Tibial nerve (tissue), 4 donors: ENCODE results near the gene CHTF8. TPM values are rescaled to one million over a fixed set of nuclear protein-coding genes. Genes with fewer than 3 reads are reported as not detected.
A peak's percentile ranks its signal among the peaks of the same experiment; 100 is the strongest.

Experiments used
- DNase-seq, 2 donors: peaks; one replicate each; pipeline ENCODE4 v3.0.0-alpha.2; 2019; ENCODE audit warnings: low spot score in 2 of 2
- H3K27ac ChIP-seq, 4 donors: fragments of 200-600 bp; sonication (generic) in 3 of 4; one replicate each; pipeline ENCODE4 v1.5.1; 2017 to 2019; ENCODE audit warnings: mild to moderate bottlenecking in 1 of 4
- H3K27me3 ChIP-seq, 2 donors: fragments of 200-600 bp; sonication (generic) in 1 of 2; one replicate each; pipeline versions ENCODE4 v1.5.1 to v1.6.0; 2017 to 2019
- H3K36me3 ChIP-seq, 3 donors: fragments of 200-600 bp; sonication (generic); one replicate each; pipeline ENCODE4 v1.5.1; 2018 to 2019
- H3K4me1 ChIP-seq, 4 donors: fragments of 200-600 bp; sonication (generic) in 3 of 4; one replicate each; pipeline ENCODE4 v1.5.1; 2017 to 2019
- H3K4me3 ChIP-seq, 4 donors: fragments of 200-600 bp; sonication (generic) in 3 of 4; one replicate each; pipeline ENCODE4 v1.5.1; 2017 to 2019; ENCODE audit warnings: mild to moderate bottlenecking in 1 of 4, moderate library complexity in 1 of 4
- H3K9me3 ChIP-seq, 4 donors: fragments of 200-600 bp; sonication (generic) in 3 of 4; one replicate each; pipeline ENCODE4 v1.5.1; 2017 to 2019
- CTCF ChIP-seq, 5 experiments: fragments of 200-600 bp in 3 of 5; fragments of 450-650 bp in 2 of 5; sonication (generic) in 3 of 5; IDR thresholded peaks; one replicate each; pipeline ENCODE4 v1.5.1; 2016 to 2019; ENCODE audit warnings: antibody characterized with exemption in 5 of 5, mild to moderate bottlenecking in 3 of 5, moderate library complexity in 2 of 5
- EP300 ChIP-seq, 2 donors: sonication (generic); formaldehyde crosslinking; IDR thresholded peaks; one replicate each; pipeline ENCODE4 v1.6.1; 2017; ENCODE audit warnings: antibody characterized with exemption in 2 of 2, mild to moderate bottlenecking in 1 of 2
- POLR2A ChIP-seq, 2 donors: fragments of 450-650 bp; IDR thresholded peaks; one replicate each; pipeline ENCODE4 v1.6.1; 2017; ENCODE audit warnings: antibody characterized with exemption in 2 of 2, mild to moderate bottlenecking in 2 of 2, moderate library complexity in 2 of 2
- WGBS, 2 donors: methylation state at CpG; one replicate each; pipeline ENCODE4 v1.1.5; 2018; 5-methylcytosine and 5-hydroxymethylcytosine counted together
- total RNA-seq, 4 donors: library from RNA; depleted of rRNA; stranded (reverse); fragments of >200 nt; gene quantifications; one replicate each; pipeline ENCODE4 v1.1.0, GENCODE V29; 2016

Gene CHTF8
- 10 to 100 TPM; 58.8 to 99.0 (median 76.5) TPM for total RNA-seq

GRCh38 chr16:69132424-69133252 lies at the start of gene CHTF8, which contains the start of gene UTP4:
Gene CHTF8 (minus strand): TSS chr16:69132588. CDS start chr16:69121458, 11,130 bp downstream.
Gene UTP4 (plus strand): TSS chr16:69132649. CDS start chr16:69133460, 811 bp downstream.
- DNase-seq, result peak; percentile 65 to 78
- peak within 1 kb of the TSS; percentile 69 to 87 (median 78) for H3K4me3 ChIP-seq
- no peaks in the 10 kb centered on the region for H3K27me3 ChIP-seq
- peak; percentile 97 to 99 for TF ChIP-seq POLR2A (IDR thresholded peaks at IDR 0.05)
- peak in 1 of 5 experiments; percentile 54 for TF ChIP-seq CTCF (IDR thresholded peaks at IDR 0.05)
- peak in 1 of 2 donors; percentile 90 for TF ChIP-seq EP300 (IDR thresholded peaks at IDR 0.05)
- 1% methylated on average over 42 to 67 of the region's 78 CpGs for WGBS, 2 donors
- no peaks in the 10 kb centered on the region for H3K9me3 ChIP-seq
- peaks cover 0 to 35% (median 0%) of the 10 kb centered on the region in 3 donors for H3K36me3 ChIP-seq
- peaks cover 0 to 38% (median 11%) of the 10 kb centered on the region in 4 donors for H3K4me1 ChIP-seq
- H3K27ac ChIP-seq, result peak within 1 kb of the TSS; percentile 89 to 96 (median 94)

GRCh38 chr16:69180011-69180338 lies 47.6 kb upstream of the CHTF8 start:
- no peak for DNase-seq
- Histone ChIP-seq H3K4me1 (peaks cover 6 to 60% (median 27%) of the 10 kb centered on the region in 4 donors), H3K27me3 (no peaks in the 10 kb centered on the region), H3K36me3 (no peaks in the 10 kb centered on the region), H3K9me3 (no peaks in the 10 kb centered on the region), H3K4me3 (no peak overlapping the region), H3K27ac (peak overlapping the region; percentile 15 to 82 (median 66))
- TF ChIP-seq EP300 (IDR thresholded peaks at IDR 0.05), result no peak
- no peak for TF ChIP-seq POLR2A (IDR thresholded peaks at IDR 0.05)

GRCh38 chr16:69179328-69180010 lies 47.1 kb upstream of the CHTF8 start:
- H3K9me3 ChIP-seq, result no peaks in the 10 kb centered on the region
- no peak overlapping the region for H3K4me3 ChIP-seq
- peaks cover 6 to 65% (median 29%) of the 10 kb centered on the region in 4 donors for H3K4me1 ChIP-seq
- H3K27me3 ChIP-seq, result no peaks in the 10 kb centered on the region
- peak overlapping the region; percentile 15 to 82 (median 66) for H3K27ac ChIP-seq
- no peaks in the 10 kb centered on the region for H3K36me3 ChIP-seq
- DNase-seq, result peak; percentile 53 to 85
- WGBS, 2 donors, result 6 to 9% methylated on average over 6 of the region's 6 CpGs
- TF ChIP-seq POLR2A (IDR thresholded peaks at IDR 0.05) (no peak), EP300 (IDR thresholded peaks at IDR 0.05) (peak; percentile 51 to 84), CTCF (IDR thresholded peaks at IDR 0.05) (no peak)

- H3K36me3 ChIP-seq, result no peaks in the 10 kb centered on the region
- 78 to 86% methylated on average over 4 of the region's 4 CpGs for WGBS, 2 donors
- no peak for TF ChIP-seq POLR2A (IDR thresholded peaks at IDR 0.05)
- peak in 1 of 2 donors; percentile 22 for TF ChIP-seq EP300 (IDR thresholded peaks at IDR 0.05)
- no peak for TF ChIP-seq CTCF (IDR thresholded peaks at IDR 0.05)
- no peaks in the 10 kb centered on the region for H3K27me3 ChIP-seq
- peaks cover 6 to 69% (median 46%) of the 10 kb centered on the region in 4 donors for H3K4me1 ChIP-seq
- H3K4me3 ChIP-seq, result no peak overlapping the region
- H3K27ac ChIP-seq, result peak overlapping the region in 2 of 4 donors; percentile 38 to 68
- no peak for DNase-seq
- no peaks in the 10 kb centered on the region for H3K9me3 ChIP-seq
These were observed 43.8 kb upstream of the CHTF8 start for GRCh38 chr16:69176033-69176800.
